ENCODE results near the gene EML1.

- no peak for TF ChIP-seq CTCF (conservative IDR thresholded peaks at IDR 0.05 in 1 of 2, IDR thresholded peaks at IDR 0.05 in 1 of 2; ENCODE audit: extremely low read depth in 1 of 2, insufficient read depth in 1 of 2, low read depth in 1 of 2, low read length in 2 of 2)
- TF ChIP-seq EZH2 (IDR thresholded peaks at IDR 0.05; ENCODE audit: borderline replicate concordance, low read length) = no peak
Measured at GRCh38 chr14:99874306-99874705, 81.1 kb downstream of the EML1 start.
